Measurements from ENCODE around the gene CSNK1G2.

- TF ChIP-seq POLR2A (IDR thresholded peaks at IDR 0.05; ENCODE audit: low read depth, low read length) (no peak), POLR2AphosphoS5 (IDR thresholded peaks at IDR 0.05; ENCODE audit: low read depth, low read length) (no peak), TAF1 (IDR thresholded peaks at IDR 0.05; ENCODE audit: low read depth, low read length) (no peak), PAX5 (IDR thresholded peaks at IDR 0.05; ENCODE audit: insufficient read depth, low read length, severe bottlenecking) (no peak)
These were observed 13.6 kb downstream of the CSNK1G2 start for GRCh38 chr19:1954532-1954933.

All from GM12891 (cell line).